HG03439 (cell line): ENCODE data around the gene CEL.
"Not testable (repeated sequence)": the region's sequence is repeated elsewhere in the genome, so short reads cannot be mapped to it uniquely, and the experiment has no call there.

Experiments used
- ATAC-seq: cut with Tn5 transposase; IDR thresholded peaks from one replicate; pipeline ENCODE4 v1.9.1; 2021; ENCODE audit warnings: mild to moderate bottlenecking, moderate library complexity; ENCODE audit not compliant: unreplicated experiment

Gene CEL

DNA sequence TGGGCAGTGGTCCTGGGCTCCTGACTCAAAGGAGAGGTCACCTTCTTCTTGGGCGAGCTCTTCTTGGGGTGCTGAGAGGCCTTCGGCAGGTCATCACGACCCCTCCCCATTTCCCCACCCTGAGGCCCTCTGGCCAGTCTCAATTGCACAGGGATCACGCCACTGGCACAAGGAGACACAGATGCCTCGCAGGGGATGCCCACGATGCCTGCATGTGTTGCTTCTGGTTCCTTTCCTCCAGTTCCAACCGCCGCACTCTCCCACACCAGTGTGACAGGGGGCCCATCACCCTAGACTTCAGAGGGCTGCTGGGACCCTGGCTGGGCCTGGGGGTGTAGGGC lies 1.3 kb downstream of the CEL start:
- no peak for ATAC-seq

DNA sequence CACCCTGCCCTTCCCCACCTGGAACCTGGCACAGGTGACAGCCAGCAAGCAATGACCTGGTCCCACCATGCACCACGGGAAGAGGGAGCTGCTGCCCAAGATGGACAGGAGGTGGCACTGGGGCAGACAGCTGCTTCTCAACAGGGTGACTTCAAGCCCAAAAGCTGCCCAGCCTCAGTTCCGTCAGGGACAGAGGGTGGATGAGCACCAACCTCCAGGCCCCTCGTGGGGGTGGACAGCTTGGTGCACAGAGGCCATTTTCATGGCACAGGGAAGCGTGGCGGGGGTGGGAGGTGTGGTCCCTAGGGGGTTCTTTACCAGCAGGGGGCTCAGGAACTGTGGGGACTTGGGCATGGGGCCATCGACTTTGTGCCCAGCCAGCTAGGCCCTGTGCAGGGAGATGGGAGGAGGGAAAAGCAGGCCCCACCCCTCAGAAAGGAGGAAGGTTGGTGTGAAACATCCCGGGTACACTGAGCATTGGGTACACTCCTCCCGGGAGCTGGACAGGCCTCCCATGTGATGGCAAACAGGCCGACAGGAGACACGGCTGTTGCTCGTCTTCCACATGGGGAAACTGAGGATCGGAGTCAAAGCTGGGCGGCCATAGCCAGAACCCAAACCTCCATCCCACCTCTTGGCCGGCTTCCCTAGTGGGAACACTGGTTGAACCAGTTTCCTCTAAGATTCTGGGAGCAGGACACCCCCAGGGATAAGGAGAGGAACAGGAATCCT lies 1.9 kb downstream of the CEL start:
- no peak for ATAC-seq

DNA sequence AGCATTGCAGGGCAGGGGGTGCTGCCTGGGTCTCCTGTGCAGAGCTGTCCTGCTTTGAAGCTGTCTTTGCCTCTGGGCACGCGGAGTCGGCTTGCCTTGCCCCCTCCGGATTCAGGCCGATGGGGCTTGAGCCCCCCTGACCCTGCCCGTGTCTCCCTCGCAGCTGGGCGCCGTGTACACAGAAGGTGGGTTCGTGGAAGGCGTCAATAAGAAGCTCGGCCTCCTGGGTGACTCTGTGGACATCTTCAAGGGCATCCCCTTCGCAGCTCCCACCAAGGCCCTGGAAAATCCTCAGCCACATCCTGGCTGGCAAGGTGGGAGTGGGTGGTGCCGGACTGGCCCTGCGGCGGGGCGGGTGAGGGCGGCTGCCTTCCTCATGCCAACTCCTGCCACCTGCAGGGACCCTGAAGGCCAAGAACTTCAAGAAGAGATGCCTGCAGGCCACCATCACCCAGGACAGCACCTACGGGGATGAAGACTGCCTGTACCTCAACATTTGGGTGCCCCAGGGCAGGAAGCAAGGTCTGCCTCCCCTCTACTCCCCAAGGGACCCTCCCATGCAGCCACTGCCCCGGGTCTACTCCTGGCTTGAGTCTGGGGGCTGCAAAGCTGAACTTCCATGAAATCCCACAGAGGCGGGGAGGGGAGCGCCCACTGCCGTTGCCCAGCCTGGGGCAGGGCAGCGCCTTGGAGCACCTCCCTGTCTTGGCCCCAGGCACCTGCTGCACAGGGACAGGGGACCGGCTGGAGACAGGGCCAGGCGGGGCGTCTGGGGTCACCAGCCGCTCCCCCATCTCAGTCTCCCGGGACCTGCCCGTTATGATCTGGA lies 2.7 kb downstream of the CEL start:
- no peak for ATAC-seq

DNA sequence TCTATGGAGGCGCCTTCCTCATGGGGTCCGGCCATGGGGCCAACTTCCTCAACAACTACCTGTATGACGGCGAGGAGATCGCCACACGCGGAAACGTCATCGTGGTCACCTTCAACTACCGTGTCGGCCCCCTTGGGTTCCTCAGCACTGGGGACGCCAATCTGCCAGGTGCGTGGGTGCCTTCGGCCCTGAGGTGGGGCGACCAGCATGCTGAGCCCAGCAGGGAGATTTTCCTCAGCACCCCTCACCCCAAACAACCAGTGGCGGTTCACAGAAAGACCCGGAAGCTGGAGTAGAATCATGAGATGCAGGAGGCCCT lies 3.2 kb downstream of the CEL start:
- no peak for ATAC-seq

DNA sequence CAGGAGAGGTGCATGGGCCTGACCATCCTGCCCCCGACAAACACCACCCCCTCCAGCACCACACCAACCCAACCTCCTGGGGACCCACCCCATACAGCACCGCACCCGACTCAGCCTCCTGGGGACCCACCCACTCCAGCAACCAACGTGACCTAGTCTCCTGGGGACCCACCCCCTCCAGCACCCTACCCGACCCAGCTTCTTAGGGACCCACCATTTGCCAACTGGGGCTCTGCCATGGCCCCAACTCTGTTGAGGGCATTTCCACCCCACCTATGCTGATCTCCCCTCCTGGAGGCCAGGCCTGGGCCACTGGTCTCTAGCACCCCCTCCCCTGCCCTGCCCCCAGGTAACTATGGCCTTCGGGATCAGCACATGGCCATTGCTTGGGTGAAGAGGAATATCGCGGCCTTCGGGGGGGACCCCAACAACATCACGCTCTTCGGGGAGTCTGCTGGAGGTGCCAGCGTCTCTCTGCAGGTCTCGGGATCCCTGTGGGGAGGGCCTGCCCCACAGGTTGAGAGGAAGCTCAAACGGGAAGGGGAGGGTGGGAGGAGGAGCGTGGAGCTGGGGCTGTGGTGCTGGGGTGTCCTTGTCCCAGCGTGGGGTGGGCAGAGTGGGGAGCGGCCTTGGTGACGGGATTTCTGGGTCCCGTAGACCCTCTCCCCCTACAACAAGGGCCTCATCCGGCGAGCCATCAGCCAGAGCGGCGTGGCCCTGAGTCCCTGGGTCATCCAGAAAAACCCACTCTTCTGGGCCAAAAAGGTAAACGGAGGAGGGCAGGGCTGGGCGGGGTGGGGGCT lies 4.6 kb downstream of the CEL start:
- ATAC-seq: no peak

DNA sequence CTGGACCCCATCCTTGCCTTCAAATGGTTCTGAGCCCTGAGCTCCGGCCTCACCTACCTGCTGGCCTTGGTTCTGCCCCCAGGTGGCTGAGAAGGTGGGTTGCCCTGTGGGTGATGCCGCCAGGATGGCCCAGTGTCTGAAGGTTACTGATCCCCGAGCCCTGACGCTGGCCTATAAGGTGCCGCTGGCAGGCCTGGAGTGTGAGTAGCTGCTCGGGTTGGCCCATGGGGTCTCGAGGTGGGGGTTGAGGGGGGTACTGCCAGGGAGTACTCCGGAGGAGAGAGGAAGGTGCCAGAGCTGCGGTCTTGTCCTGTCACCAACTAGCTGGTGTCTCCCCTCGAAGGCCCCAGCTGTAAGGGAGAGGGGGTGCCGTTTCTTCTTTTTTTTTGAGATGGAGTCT lies 5.2 kb downstream of the CEL start:
- no peak for ATAC-seq

DNA sequence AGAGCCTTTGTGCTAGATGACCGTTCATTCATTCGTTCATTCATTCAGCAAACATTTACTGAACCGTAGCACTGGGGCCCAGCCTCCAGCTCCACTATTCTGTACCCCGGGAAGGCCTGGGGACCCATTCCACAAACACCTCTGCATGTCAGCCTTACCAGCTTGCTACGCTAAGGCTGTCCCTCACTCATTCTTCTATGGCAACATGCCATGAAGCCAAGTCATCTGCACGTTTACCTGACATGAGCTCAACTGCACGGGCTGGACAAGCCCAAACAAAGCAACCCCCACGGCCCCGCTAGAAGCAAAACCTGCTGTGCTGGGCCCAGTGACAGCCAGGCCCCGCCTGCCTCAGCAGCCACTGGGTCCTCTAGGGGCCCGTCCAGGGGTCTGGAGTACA lies 6.0 kb downstream of the CEL start:
- ATAC-seq: no peak

DNA sequence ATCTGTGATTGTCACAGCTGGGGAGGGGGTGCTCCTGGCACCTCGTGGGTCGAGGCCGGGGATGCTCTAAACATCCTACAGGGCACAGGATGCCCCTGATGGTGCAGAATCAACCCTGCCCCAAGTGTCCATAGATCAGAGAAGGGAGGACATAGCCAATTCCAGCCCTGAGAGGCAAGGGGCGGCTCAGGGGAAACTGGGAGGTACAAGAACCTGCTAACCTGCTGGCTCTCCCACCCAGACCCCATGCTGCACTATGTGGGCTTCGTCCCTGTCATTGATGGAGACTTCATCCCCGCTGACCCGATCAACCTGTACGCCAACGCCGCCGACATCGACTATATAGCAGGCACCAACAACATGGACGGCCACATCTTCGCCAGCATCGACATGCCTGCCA lies 6.7 kb downstream of the CEL start:
- ATAC-seq: not testable (repeated sequence)

DNA sequence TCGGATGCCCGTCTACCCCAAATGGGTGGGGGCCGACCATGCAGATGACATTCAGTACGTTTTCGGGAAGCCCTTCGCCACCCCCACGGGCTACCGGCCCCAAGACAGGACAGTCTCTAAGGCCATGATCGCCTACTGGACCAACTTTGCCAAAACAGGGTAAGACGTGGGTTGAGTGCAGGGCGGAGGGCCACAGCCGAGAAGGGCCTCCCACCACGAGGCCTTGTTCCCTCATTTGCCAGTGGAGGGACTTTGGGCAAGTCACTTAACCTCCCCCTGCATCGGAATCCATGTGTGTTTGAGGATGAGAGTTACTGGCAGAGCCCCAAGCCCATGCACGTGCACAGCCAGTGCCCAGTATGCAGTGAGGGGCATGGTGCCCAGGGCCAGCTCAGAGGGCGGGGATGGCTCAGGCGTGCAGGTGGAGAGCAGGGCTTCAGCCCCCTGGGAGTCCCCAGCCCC lies 8.8 kb downstream of the CEL start:
- not testable (repeated sequence) for ATAC-seq

DNA sequence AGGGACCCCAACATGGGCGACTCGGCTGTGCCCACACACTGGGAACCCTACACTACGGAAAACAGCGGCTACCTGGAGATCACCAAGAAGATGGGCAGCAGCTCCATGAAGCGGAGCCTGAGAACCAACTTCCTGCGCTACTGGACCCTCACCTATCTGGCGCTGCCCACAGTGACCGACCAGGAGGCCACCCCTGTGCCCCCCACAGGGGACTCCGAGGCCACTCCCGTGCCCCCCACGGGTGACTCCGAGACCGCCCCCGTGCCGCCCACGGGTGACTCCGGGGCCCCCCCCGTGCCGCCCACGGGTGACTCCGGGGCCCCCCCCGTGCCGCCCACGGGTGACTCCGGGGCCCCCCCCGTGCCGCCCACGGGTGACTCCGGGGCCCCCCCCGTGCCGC lies 9.2 kb downstream of the CEL start:
- not testable (repeated sequence) for ATAC-seq

DNA sequence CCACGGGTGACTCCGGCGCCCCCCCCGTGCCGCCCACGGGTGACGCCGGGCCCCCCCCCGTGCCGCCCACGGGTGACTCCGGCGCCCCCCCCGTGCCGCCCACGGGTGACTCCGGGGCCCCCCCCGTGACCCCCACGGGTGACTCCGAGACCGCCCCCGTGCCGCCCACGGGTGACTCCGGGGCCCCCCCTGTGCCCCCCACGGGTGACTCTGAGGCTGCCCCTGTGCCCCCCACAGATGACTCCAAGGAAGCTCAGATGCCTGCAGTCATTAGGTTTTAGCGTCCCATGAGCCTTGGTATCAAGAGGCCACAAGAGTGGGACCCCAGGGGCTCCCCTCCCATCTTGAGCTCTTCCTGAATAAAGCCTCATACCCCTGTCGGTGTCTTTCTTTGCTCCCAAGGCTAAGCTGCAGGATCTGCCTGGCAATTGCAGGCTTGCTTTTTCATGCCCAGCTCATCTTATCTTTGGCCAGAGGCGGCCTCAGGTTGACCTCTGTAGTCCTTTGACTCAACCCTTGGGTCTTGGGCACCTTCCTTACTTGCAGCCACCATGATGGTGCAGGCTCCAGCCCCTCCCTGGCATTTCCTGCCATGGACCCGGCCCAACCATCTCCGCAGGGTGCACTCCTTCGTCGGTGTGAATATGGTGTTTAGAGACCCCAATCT lies 9.8 kb downstream of the CEL start:
- ATAC-seq: no peak

DNA sequence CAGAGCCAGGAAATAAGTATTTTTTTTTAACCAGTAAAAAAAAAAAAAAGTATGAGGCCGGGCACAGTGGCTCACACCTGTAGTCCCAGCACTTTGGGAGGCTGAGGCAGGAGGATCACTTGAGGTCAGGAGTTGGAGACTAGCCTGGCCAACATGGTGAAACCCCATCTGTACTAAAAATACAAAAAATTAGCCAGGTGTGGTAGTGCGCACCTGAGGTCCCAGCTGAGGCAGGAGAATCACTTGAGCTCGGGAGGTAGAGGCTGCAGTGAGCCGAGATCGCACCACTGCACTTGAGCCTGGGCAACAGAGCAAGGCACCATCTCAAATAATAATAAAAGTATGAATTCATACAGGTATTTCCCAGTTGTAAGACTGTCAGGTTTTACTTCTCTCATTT lies 10.4 kb downstream of the CEL start:
- not testable (repeated sequence) for ATAC-seq

DNA sequence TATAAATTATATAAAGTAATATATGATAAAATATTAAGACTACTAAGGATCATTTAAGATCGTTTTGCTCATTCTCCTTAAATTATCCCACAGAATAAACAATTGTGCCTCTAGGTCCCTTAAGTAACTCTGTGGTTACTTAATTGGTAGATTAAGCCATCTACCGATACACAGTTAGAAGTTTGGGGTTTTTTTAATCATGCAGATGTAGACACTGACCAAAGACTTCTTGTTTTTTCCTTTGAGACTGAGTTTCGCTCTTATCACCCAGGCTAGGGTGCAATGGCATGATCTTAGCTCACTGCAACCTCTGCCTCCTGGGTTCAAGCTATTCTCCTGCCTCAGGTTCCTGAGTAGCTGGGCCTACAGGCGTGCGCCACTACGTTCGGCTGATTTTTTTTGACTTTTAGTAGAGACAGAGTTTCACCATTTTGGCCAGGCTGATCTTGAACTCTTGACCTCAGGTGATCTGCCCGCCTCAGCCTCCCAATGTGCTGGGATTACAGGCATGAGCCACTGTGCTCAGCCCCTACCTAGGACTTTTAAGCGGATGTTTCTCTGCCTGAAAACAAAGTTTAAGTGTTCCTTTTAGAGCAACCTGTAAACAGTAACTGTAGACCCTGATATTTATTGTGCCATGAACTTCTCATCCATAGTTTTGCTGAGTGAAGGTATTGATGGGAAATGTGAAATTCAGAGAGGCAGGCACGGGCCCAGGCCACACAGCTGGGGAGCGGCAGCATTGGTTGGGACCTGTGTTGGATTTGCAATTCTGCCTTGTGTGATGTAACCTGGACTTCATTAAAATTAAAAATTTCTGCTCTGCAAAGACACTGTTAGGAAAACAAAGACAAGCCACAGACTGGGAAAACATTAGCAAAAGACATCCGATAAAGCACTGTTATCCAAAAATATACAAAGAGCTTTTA lies 11.6 kb downstream of the CEL start:
- ATAC-seq: no peak

DNA sequence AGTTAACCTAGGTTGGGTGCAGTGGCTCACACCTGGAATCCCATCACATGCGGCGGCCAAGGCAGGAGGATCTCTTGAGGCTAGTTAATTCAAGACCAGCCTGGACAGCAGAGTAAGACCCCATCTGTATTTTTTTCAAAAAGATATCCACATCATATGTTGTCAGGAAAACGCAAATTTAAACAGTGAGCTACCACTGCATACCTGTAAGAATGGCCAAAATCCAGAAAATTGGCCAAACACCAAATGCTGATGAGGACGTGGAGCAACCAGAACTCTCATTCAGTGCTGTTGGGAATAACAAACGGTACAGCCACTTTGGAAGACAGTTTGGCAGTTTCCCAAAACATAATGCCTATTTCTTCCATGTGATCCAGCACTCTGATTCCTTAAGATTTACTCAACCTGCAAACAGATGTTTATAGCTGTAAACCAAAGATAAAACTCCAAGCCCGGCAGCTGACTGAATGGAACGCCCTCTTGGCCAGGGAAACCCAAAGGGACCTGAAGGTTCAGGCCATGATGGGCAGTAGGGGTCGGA lies 12.4 kb downstream of the CEL start:
- ATAC-seq: no peak

DNA sequence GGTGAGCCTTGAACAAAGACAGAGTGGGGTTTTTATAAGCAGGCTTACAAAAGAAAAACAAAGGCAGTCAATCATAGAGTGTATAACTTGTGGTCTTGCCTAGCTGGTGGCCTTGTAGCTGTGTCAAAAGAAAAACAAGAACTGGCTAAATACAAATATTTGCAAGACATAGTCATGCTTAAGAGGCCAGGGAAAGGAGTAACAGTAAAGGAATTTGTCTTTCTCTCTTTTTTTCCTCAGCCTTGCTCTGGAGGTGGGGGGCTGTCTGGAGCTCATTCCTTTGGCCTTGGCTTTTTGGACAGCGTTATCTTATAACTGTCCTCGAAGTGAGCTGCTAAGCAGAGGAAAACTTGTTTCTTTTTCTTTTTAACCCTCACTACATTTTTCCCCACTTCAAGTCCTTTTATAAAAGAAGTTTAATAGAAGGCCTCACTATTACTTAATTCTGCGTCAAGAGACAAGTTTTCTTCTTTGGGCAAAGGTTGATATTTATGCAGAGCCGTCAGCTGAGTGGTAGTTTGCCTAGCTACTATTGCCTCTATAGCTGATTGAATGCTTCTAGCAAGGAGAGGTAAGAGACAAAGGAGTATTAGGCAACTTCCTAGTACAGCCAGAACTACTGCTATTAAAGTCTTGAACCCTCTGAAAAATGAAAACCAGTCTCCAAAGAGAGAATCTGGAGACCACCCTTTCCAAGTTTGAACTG lies 14.3 kb downstream of the CEL start:
- no peak for ATAC-seq

DNA sequence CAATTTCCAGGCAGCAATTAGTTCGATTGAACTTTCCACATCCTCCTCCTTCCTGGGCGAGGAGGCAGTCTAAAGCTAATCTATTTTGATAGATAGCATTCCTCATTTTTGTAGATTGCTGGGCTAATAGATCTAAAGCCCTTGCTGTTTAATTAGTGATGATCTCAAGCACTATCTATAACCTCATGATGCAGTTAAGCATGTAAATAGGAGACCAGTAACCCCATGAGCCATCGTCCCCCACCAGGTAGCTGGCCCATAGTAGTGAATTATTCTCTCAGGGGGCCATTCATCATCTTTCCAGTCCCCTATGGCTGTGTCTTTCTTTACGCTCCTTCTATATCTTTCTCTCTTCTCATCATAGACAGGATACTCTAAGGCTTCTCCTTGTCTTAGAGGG lies 14.9 kb downstream of the CEL start:
- ATAC-seq: no peak

DNA sequence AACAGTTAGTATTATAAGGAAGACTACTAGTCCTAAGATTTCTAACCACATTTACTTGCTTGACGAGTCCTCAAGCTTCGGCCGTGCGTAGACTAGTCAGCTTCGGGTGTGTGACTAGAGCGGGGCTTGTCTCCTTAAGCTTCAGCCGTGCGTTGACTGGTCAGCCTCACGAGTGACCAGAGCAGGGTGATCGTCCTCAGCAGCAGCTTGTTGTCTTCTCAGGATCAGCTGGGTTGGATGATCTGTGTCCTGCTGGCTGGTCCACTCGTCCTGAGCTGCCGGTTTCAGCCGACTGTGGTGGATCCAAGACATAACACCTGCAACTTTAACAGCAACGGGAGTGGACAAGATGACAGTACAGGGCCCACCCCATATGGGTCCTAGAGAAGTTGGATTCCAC lies 16.7 kb downstream of the CEL start:
- ATAC-seq: no peak

DNA sequence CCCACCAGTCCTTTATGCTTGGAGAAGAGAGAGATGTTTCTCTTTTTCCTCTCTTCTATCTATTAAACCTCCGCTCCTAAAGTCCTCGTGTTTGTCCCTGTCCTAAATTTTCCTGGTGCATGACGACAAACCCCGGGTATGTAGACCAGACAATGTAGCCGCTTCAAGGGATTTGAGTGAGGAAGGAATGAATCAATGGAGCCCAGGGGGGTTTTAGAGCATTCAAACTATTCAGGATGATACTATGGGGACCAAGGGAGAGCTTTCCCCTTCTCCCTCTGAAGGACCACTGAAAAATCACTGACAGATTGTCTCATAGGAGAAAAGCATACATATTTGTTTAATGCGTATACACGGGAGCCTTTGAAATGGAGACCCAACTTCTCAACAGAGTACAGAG lies 18.4 kb downstream of the CEL start:
- no peak for ATAC-seq
